Measurements from ENCODE around the gene KCNH1.

The KCNH1 gene

DNA sequence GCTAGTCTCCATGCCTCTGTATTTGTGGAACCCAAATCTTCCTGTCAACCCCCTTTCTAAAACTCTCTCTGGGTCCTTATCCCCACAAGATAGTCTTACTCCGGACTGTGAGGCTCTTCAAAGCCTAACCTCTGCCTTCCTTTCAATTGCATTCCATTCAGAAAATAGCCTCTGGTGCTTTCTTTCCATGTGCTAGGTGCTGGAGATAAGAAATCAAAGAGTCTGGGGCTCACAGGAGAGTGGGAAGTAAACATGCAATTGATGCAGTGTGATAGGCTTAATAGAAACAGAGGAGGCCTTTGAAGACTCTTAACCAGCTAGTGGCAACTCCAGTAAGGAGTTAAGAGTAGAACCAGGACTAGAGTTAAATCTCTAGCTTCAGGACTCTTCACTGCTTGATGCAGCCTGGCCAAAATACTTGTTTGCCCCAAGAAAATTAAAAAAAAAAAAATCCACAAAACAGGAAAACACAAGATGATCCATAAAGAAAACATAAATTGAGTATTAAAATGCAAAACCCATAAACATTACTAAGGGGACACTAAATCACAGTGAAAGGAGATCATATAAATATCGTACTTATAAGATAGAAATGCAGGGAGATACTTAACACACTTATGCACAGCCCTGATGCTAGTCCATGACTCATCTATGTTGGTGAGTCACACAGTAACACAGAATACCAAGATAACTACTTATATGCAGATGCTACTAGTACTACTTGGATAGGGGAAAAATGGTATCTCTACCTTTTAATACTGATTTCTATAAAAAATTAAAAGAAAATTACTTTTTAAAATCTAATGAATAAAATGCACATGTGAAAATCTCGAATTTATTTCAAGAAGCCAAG is 341.5 kb downstream of the KCNH1 start:
- Mint-ChIP-seq H3K27ac (no peak overlapping the region), H3K4me3 (no peak overlapping the region), H3K27me3 (ENCODE audit: low read depth) (peaks cover 10% of the 10 kb centered on the region), H3K9me3 (no peaks in the 10 kb centered on the region), H3K36me3 (ENCODE audit: low read depth) (peaks cover 2% of the 10 kb centered on the region), H3K4me1 (ENCODE audit: low read depth) (peaks cover 21% of the 10 kb centered on the region)
- no peak for DNase-seq (ENCODE audit: low spot score)

DNA sequence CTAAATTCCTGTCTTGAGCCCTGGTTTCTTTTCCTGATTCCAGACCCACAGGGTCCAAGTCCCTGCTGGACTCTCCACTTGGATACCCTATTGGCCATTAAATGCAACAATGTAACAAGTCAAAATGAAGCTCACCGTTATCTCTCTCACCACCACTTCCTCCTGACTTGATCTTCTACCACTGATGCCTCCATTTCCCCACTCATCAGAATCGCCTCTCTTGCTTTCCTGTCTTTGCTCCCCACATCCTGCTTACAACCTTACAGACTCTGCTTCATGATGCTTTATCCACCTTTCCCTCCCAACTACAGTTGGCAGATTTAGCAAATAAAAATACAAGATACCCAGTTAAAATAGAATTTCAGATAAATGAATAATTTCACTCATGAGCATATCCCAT is 343.8 kb downstream of the KCNH1 start:
- Mint-ChIP-seq H3K9me3 (no peaks in the 10 kb centered on the region), H3K27me3 (ENCODE audit: low read depth) (peaks cover 22% of the 10 kb centered on the region), H3K4me1 (ENCODE audit: low read depth) (peaks cover 21% of the 10 kb centered on the region), H3K36me3 (ENCODE audit: low read depth) (peaks cover 2% of the 10 kb centered on the region), H3K27ac (peak overlapping the region; percentile 4), H3K4me3 (peak overlapping the region; percentile 47)
- no peak for DNase-seq (ENCODE audit: low spot score)

DNA sequence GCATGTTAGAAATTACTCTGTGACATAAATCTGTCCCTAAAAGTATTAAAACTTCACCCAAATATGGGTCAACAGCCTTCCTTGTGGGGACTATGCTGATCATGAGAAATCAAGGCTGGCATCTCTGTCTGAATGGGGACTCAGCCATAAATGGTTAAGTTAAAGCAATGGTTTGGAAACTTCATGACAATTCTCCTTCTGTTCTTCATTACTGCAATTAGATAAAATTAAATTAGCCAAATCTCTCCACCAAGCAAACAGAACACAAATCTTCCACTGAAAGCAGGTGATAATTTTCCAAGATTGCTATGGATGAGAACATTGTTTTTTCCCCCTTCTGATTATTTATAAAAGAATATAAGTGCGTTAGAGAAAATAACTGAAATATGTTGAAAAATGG is 346.1 kb downstream of the KCNH1 start:
- Mint-ChIP-seq H3K27me3 (ENCODE audit: low read depth) (peaks cover 29% of the 10 kb centered on the region), H3K9me3 (no peaks in the 10 kb centered on the region), H3K4me3 (no peak overlapping the region), H3K4me1 (ENCODE audit: low read depth) (peaks cover 23% of the 10 kb centered on the region), H3K27ac (no peak overlapping the region), H3K36me3 (ENCODE audit: low read depth) (peaks cover 2% of the 10 kb centered on the region)
- DNase-seq (ENCODE audit: low spot score), result no peak

DNA sequence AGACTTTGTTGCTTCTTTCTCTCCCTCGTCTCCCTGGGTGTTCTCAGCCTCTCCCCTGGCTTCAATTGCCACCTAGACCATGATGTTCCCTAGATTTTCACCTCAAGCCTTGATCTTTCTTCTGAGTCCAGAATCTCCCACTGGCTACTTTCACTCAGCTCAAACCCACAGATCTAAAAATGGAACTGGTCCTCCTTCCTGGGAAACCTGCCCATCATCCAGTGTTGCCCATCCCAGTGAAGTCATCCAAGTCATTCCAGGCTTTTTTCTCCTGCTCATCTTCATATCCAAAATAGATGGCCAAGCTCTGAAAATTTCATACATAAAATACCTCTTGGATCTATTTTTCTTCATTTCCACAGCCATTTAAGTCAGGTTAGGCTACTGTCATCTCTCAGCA is 347.4 kb downstream of the KCNH1 start:
- Mint-ChIP-seq H3K27me3 (ENCODE audit: low read depth) (peaks cover 28% of the 10 kb centered on the region), H3K4me1 (ENCODE audit: low read depth) (peaks cover 16% of the 10 kb centered on the region), H3K36me3 (ENCODE audit: low read depth) (peaks cover 2% of the 10 kb centered on the region), H3K27ac (no peak overlapping the region), H3K4me3 (no peak overlapping the region), H3K9me3 (no peaks in the 10 kb centered on the region)
- DNase-seq (ENCODE audit: low spot score), result no peak

DNA sequence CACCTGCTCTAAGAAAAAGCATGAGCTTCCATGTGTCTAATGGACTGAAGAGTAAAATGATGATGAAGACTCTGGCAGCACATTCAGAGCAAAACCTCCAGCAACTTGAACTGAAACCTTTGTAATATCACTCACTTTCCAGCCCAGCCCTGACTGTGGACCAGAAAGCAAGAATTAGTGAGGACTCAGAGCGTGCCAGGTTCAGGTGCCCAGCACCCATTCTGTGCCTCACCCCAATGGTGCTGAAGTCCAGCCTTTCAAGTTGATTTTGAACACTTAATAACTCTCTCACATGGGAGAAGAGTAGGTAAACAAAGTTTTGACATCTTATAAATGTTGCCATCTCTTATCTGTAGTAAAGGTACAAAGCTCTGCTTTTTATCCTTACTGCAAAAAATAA is 350.0 kb downstream of the KCNH1 start:
- Mint-ChIP-seq H3K27ac (no peak overlapping the region), H3K4me1 (ENCODE audit: low read depth) (peaks cover 2% of the 10 kb centered on the region), H3K4me3 (no peak overlapping the region), H3K36me3 (ENCODE audit: low read depth) (no peaks in the 10 kb centered on the region), H3K27me3 (ENCODE audit: low read depth) (peaks cover 30% of the 10 kb centered on the region), H3K9me3 (no peaks in the 10 kb centered on the region)
- DNase-seq (ENCODE audit: low spot score), result no peak

DNA sequence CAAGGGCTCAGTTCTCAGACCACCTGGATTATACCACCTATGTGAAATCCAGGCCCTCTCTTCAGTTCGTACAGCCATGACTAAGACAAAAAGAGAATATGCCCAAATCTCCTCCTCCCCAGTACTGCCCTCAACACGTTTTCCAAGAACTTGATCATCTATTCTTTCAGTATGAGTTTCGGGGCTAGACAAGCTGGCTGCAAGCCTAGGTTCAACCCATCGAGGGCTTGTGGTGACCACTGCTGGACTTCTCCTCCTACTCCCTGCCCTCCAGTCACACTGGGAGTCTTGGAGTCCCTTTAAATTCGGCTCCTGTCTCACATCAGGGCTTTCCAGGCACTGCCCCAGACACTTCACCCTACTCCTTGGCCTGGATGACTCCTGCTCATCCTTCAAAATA is 352.3 kb downstream of the KCNH1 start:
- no peak for DNase-seq (ENCODE audit: low spot score)
- no peak overlapping the region for H3K27ac Mint-ChIP-seq
- no peak overlapping the region for H3K4me3 Mint-ChIP-seq
- peaks cover 2% of the 10 kb centered on the region for H3K4me1 Mint-ChIP-seq (ENCODE audit: low read depth)
- no peaks in the 10 kb centered on the region for H3K36me3 Mint-ChIP-seq (ENCODE audit: low read depth)
- no peaks in the 10 kb centered on the region for H3K9me3 Mint-ChIP-seq
- H3K27me3 Mint-ChIP-seq (ENCODE audit: low read depth), result peaks cover 30% of the 10 kb centered on the region

DNA sequence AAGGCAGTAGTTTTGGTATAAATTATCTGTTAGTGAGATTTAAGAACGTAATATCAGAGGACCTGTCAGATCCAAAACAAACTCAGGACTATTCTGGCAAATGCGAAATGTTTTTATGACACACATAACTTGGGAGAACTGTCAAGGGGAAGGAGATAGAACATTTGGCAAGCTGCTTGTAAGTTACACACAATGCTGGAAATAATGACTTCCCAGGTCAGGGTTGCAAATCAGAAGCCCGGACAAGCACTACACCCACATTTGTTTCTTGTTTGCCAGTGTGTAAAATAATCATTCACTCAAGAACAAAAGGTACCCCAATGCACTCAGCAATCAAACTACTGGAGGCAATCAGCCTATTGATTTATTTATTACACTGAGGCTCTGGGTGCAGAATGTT is 354.7 kb downstream of the KCNH1 start:
- Mint-ChIP-seq H3K27ac (no peak overlapping the region), H3K4me1 (ENCODE audit: low read depth) (peaks cover under 1% of the 10 kb centered on the region), H3K4me3 (no peak overlapping the region), H3K9me3 (no peaks in the 10 kb centered on the region), H3K27me3 (ENCODE audit: low read depth) (peaks cover 24% of the 10 kb centered on the region), H3K36me3 (ENCODE audit: low read depth) (no peaks in the 10 kb centered on the region)
- no peak for DNase-seq (ENCODE audit: low spot score)

DNA sequence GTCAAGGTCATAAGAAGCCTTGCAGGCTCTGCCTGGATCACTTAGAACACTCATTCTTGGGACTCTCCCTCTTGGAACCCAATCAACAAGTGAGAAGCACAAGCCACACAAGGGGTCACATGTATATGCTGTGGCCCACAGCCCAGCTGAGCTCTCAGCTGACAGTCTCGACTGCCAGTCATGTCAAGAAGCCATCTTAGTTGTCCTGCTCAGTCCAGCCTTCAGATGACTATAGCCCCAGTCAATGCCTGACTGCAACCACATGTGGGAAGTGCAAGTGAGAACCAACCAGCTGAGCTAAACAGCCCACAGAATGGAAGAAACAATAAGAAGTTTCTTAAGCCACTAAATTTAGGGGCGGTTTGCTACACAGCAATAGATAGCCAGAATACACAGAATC is 356.0 kb downstream of the KCNH1 start:
- peaks cover 24% of the 10 kb centered on the region for H3K27me3 Mint-ChIP-seq (ENCODE audit: low read depth)
- H3K27ac Mint-ChIP-seq, result no peak overlapping the region
- no peaks in the 10 kb centered on the region for H3K4me1 Mint-ChIP-seq (ENCODE audit: low read depth)
- no peak overlapping the region for H3K4me3 Mint-ChIP-seq
- DNase-seq (ENCODE audit: low spot score), result no peak
- no peaks in the 10 kb centered on the region for H3K9me3 Mint-ChIP-seq
- no peaks in the 10 kb centered on the region for H3K36me3 Mint-ChIP-seq (ENCODE audit: low read depth)

DNA sequence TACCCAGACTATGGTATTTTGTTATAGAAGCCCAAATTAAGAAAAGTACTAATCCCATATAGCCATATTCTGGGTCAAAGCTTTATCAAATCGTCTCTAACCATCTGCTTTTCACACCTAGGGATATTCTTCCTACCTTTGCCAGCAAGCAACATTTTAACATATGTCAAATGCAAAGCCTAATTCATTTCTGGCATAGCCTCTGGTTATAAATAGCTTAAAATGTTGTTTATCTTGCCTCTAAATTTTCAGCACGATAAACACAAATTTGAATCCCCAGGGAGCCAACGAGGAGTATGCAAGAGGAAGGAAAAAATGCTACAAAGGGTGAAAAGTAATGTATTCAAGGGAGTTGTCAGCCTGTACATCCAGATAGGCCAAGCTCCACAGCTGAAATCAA is 357.2 kb downstream of the KCNH1 start:
- H3K36me3 Mint-ChIP-seq (ENCODE audit: low read depth), result no peaks in the 10 kb centered on the region
- H3K27ac Mint-ChIP-seq, result no peak overlapping the region
- DNase-seq (ENCODE audit: low spot score), result no peak
- H3K9me3 Mint-ChIP-seq, result no peaks in the 10 kb centered on the region
- H3K4me1 Mint-ChIP-seq (ENCODE audit: low read depth), result no peaks in the 10 kb centered on the region
- H3K4me3 Mint-ChIP-seq, result no peak overlapping the region
- H3K27me3 Mint-ChIP-seq (ENCODE audit: low read depth), result peaks cover 25% of the 10 kb centered on the region

DNA sequence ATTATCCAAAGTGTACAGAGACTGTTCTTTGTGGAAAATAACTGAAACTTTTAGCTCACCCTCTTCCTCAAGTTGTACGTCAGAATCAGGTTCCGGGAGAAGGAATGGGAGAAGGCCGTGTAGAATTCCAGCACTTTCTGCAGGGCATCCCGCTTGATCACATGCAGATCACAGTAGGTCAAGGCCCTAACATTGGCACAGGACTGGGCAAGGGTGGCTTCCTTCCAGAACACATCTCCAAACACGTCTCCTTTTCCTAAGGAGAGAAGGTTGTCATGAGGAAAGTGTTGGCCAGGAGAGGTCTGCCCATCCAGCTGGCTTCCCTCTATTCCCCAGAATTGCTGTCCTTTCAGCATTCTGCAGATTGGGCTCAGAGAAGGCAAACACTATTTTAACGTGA is 358.7 kb downstream of the KCNH1 start:
- Mint-ChIP-seq H3K27me3 (ENCODE audit: low read depth) (peaks cover 29% of the 10 kb centered on the region), H3K4me3 (no peak overlapping the region), H3K9me3 (no peaks in the 10 kb centered on the region), H3K27ac (no peak overlapping the region), H3K4me1 (ENCODE audit: low read depth) (no peaks in the 10 kb centered on the region), H3K36me3 (ENCODE audit: low read depth) (no peaks in the 10 kb centered on the region)
- no peak for DNase-seq (ENCODE audit: low spot score)

DNA sequence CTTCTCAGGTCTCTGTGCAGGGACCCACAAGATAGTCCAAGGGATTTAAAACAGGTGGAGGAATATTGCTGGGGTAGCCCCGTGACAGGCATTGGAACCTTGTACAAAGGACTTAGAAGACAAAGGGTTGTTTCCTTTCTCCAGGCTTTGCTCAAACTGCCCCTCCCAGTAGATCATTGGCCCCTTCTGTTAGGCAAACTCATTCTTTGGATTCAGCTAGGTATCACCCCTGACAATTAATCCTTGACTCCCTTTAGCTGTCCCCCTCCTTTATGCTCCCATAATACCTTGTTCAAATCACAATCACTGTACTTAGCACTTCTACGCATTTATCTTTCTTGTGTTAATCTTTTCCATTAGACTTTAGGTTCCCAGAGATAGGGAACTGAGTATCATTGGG is 360.5 kb downstream of the KCNH1 start:
- no peak overlapping the region for H3K27ac Mint-ChIP-seq
- no peak for DNase-seq (ENCODE audit: low spot score)
- no peak overlapping the region for H3K4me3 Mint-ChIP-seq
- H3K9me3 Mint-ChIP-seq, result no peaks in the 10 kb centered on the region
- no peaks in the 10 kb centered on the region for H3K4me1 Mint-ChIP-seq (ENCODE audit: low read depth)
- no peaks in the 10 kb centered on the region for H3K36me3 Mint-ChIP-seq (ENCODE audit: low read depth)
- peaks cover 27% of the 10 kb centered on the region for H3K27me3 Mint-ChIP-seq (ENCODE audit: low read depth)

DNA sequence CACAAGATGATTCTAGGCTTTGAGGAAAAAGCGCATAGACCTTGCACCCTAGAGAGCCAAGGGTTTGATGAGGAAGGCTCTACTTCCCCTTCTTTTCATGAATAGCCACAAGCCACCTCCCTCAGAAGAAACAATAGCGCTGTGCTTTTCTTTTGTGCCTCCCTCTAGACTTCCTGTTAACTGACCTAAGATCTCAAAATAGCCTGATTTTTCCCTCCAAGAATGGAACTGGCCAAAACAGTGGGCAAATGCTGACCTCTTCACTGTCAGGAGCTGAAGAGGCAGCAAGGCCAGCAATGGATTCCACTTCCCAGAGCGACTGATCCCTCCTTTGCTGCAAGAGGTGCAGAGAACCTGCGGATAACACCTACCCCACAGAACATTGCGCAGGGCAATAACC is 362.8 kb downstream of the KCNH1 start:
- peaks cover 20% of the 10 kb centered on the region for H3K27me3 Mint-ChIP-seq (ENCODE audit: low read depth)
- DNase-seq (ENCODE audit: low spot score), result no peak

DNA sequence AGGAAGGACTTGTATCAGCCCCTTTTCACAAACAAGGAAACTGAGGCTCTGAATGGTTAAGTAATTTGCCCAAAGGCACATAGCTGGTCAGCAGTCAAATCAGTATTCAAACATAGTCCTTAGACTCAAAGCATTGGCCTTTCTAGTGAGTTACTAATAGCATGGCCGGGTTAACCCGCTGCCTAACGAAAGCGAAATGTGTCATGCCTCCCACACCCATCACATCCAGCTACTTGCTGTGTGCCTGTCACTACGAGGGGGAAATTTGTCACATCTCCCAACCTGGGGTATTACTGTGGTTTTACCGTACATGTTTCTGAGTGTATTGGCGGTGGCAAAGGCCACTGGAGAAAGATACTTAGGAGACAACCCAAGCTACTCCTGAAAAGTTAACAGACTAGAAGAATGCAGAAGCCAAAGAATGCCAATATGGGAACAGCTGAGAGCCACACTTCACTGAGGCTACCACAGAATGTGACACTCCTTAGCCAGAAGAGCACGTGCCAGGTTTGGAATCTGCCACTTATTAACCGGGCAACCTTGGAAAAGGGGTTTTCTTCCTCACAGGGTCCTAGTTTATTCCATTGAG is 363.5 kb downstream of the KCNH1 start:
- H3K27ac Mint-ChIP-seq, result no peak overlapping the region
- H3K4me1 Mint-ChIP-seq (ENCODE audit: low read depth), result no peaks in the 10 kb centered on the region
- no peak overlapping the region for H3K4me3 Mint-ChIP-seq
- no peaks in the 10 kb centered on the region for H3K36me3 Mint-ChIP-seq (ENCODE audit: low read depth)
- peaks cover 20% of the 10 kb centered on the region for H3K27me3 Mint-ChIP-seq (ENCODE audit: low read depth)
- no peak for DNase-seq (ENCODE audit: low spot score)
- no peaks in the 10 kb centered on the region for H3K9me3 Mint-ChIP-seq

More for the DNA sequence above, 362.8 kb downstream of the KCNH1 start:
- no peaks in the 10 kb centered on the region for H3K4me1 Mint-ChIP-seq (ENCODE audit: low read depth)
- H3K27ac Mint-ChIP-seq, result no peak overlapping the region
- no peaks in the 10 kb centered on the region for H3K36me3 Mint-ChIP-seq (ENCODE audit: low read depth)
- no peaks in the 10 kb centered on the region for H3K9me3 Mint-ChIP-seq
- no peak overlapping the region for H3K4me3 Mint-ChIP-seq

DNA sequence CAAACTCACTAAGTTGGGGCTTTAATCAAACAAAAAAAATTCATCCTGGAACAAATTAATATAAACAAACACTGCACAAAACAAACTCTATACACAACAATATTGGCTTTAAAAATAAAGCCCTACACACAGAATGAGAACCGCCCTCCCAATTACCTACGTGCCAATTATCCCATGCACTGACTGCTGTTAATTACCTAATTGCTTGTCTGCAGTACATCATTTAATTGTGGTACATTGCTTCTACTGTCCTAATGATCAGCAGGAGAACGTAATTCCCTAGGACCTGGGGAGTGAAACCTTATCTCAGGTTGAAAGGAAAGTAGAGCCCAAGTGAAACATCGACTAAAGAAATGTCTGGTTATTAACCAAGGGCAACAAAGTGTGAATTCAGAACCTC is 364.5 kb downstream of the KCNH1 start:
- no peak overlapping the region for H3K27ac Mint-ChIP-seq

DNA sequence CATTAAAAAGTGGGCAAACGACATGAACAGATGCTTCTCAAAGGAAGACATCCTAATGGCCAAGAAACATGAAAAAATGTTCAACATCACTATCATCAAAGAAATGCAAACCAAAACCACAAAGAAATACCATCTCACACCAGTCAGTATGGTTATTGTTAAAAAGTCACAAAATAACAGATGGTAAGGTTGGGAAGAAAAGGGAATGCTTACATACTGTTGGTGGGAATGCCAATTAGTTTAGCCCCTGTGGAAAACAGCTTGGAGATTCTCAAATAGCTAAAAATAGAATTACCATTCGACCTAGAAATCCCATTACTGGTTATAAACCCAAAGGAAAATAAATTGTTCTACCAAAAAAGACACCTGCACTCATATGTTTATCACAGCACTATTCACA is 369.4 kb downstream of the KCNH1 start:
- no peak overlapping the region for H3K4me3 Mint-ChIP-seq
- no peak for DNase-seq (ENCODE audit: low spot score)
- no peaks in the 10 kb centered on the region for H3K4me1 Mint-ChIP-seq (ENCODE audit: low read depth)
- no peaks in the 10 kb centered on the region for H3K27me3 Mint-ChIP-seq (ENCODE audit: low read depth)
- H3K36me3 Mint-ChIP-seq (ENCODE audit: low read depth), result no peaks in the 10 kb centered on the region
- no peaks in the 10 kb centered on the region for H3K9me3 Mint-ChIP-seq
- no peak overlapping the region for H3K27ac Mint-ChIP-seq

More for the DNA sequence above, 364.5 kb downstream of the KCNH1 start:
- Mint-ChIP-seq H3K27me3 (ENCODE audit: low read depth) (peaks cover 15% of the 10 kb centered on the region), H3K4me3 (no peak overlapping the region), H3K36me3 (ENCODE audit: low read depth) (no peaks in the 10 kb centered on the region), H3K9me3 (no peaks in the 10 kb centered on the region), H3K4me1 (ENCODE audit: low read depth) (no peaks in the 10 kb centered on the region)
- DNase-seq (ENCODE audit: low spot score), result no peak

All from T-helper 2 cell treated with Interferon-gamma antibody and Interleukin-4, amounts not matched to agents 5 μg/mL and 100 μg/mL, for 36 hours (primary cell).